CD4-positive, alpha-beta T cell (primary cell): Measurements from ENCODE around the gene VIPR2. TPM values are rescaled to one million over a fixed set of nuclear protein-coding genes. Genes with fewer than 3 reads are reported as not detected.

ENCODE experiments used
- ATAC-seq: fragments of 200-7000 bp; cut with Tn5 transposase; one replicate; pipeline ENCODE4 v1.10.0; 2022; ENCODE audit warnings: mild to moderate bottlenecking; ENCODE audit not compliant: poor library complexity
- CTCF ChIA-PET: fragments of 350-600 bp; sonication (Branson Sonifier 250); formaldehyde crosslinking; loops from one replicate; lab custom pipeline; 2021; ENCODE audit warnings: antibody characterized with exemption, inconsistent platforms; lab: Charles Lee
- POLR2A ChIA-PET: fragments of 350-600 bp; sonication (Branson Sonifier 250); formaldehyde crosslinking; loops from one replicate; lab custom pipeline; 2021; ENCODE audit warnings: antibody characterized with exemption, inconsistent platforms; lab: Charles Lee
- DNase-seq, 14 experiments: peaks; one replicate each; pipeline ENCODE4 v3.0.0-alpha.2; 2013 to 2020; ENCODE audit warnings: mixed read lengths in 2 of 14
- H3K27ac ChIP-seq, 2 donors: one replicate each; pipeline versions ENCODE4 v1.5.1 to v1.7.0; 2013; ENCODE audit warnings: low read length in 2 of 2, low read depth in 1 of 2, mild to moderate bottlenecking in 1 of 2
- H3K27me3 ChIP-seq, 2 experiments: 1 replicate in 1 of 2; 2 replicates in 1 of 2; pipeline versions ENCODE4 v1.6.1 to v1.7.0; 2013; ENCODE audit warnings: low read length in 2 of 2, control low read depth in 1 of 2, mild to moderate bottlenecking in 1 of 2, moderate library complexity in 1 of 2; ENCODE audit not compliant: insufficient read depth in 2 of 2, control insufficient read depth in 1 of 2
- H3K36me3 ChIP-seq: one replicate; pipeline ENCODE4 v1.6.1; 2013; ENCODE audit warnings: low read length, control low read depth; ENCODE audit not compliant: insufficient read depth
- H3K4me1 ChIP-seq: one replicate; pipeline ENCODE4 v1.6.1; 2013; ENCODE audit warnings: low read length, control low read depth; ENCODE audit not compliant: insufficient read depth
- H3K4me3 ChIP-seq: one replicate; pipeline ENCODE4 v1.5.1; 2013; ENCODE audit warnings: mild to moderate bottlenecking, low read length, moderate library complexity
- H3K9me3 ChIP-seq, 2 experiments: 1 replicate in 1 of 2; 2 replicates in 1 of 2; pipeline versions ENCODE4 v1.6.1 to v1.7.0; 2013; ENCODE audit warnings: low read length in 2 of 2, mild to moderate bottlenecking in 2 of 2, control low read depth in 1 of 2, moderate library complexity in 1 of 2; ENCODE audit not compliant: control insufficient read depth in 1 of 2, insufficient read depth in 1 of 2
- H3K27ac Mint-ChIP-seq: one replicate; pipeline ENCODE4 v1.8.0; 2020; ENCODE audit warnings: mixed read lengths
- H3K27me3 Mint-ChIP-seq: one replicate; pipeline ENCODE4 v1.8.0; 2021; ENCODE audit warnings: mixed read lengths
- H3K36me3 Mint-ChIP-seq: one replicate; pipeline ENCODE4 v1.8.0; 2021; ENCODE audit warnings: low read depth, mixed read lengths
- H3K4me1 Mint-ChIP-seq: one replicate; pipeline ENCODE4 v1.8.0; 2021; ENCODE audit warnings: low read depth, mixed read lengths
- H3K4me3 Mint-ChIP-seq: one replicate; pipeline ENCODE4 v1.8.0; 2020; ENCODE audit warnings: mild to moderate bottlenecking, mixed read lengths
- H3K9me3 Mint-ChIP-seq: one replicate; pipeline ENCODE4 v1.8.0; 2020; ENCODE audit warnings: mixed read lengths
- intact Hi-C, 2 experiments: fragments of 100-400 bp; cut with DNase I in 1 of 2; cut with micrococcal nuclease in 1 of 2; formaldehyde crosslinking; loops; one replicate each; pipeline versions ENCODE4 v1.15.1 to v1.9.0; 2023 to 2025; cut with DNase I, micrococcal nuclease
- total RNA-seq, 174 experiments: library from RNA in 2 of 174; stranded (reverse) in 2 of 174; gene quantifications; one replicate each; pipeline ENCODE4 v1.2.3 and lab custom pipeline; 2021 to 2026
- TF ChIP-seq, protein P1 (sequence below): fragments of 200-600 bp; IDR thresholded peaks from one replicate; pipeline ENCODE4 v1.8.0; 2022; ENCODE audit warnings: antibody characterized with exemption, mild to moderate bottlenecking

The VIPR2 gene
- total RNA-seq, 2 experiments from 2014 or later, result 0.59 to 0.80 TPM

DNA sequence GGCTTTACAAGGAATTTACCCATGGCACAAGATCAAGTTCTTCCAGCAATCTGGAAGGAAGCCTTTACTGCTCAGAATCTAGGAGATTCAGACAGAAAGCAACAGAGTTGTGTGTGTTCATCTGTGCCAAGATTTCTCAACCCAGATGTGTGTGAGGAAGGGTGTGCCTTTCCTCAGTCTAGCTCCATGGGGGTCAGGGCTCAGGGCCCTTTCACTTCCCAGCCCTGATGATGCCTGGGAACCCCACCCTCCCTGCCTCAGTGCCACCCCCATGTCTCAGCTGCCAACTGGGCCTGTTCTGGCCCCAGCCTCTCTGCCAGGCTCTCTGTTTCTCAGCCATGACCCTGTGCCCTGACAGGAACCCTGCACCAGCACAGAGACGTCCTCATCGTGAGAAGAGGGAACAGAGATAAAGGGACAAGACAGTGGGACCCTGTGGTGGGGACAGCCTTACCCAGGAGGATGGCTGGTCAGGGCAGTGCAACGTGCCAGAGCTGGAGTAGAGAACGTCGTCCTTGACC lies 102.0 kb downstream of the VIPR2 start:
- peaks cover 0 to 2% of the 10 kb centered on the region in 2 experiments for H3K27me3 ChIP-seq
- no peak for ATAC-seq
- no peaks in the 10 kb centered on the region for H3K36me3 Mint-ChIP-seq
- intact Hi-C loops, result no loop called here
- no peak for DNase-seq
- H3K36me3 ChIP-seq, result no peaks in the 10 kb centered on the region
- TF ChIP-seq, protein P1, sequence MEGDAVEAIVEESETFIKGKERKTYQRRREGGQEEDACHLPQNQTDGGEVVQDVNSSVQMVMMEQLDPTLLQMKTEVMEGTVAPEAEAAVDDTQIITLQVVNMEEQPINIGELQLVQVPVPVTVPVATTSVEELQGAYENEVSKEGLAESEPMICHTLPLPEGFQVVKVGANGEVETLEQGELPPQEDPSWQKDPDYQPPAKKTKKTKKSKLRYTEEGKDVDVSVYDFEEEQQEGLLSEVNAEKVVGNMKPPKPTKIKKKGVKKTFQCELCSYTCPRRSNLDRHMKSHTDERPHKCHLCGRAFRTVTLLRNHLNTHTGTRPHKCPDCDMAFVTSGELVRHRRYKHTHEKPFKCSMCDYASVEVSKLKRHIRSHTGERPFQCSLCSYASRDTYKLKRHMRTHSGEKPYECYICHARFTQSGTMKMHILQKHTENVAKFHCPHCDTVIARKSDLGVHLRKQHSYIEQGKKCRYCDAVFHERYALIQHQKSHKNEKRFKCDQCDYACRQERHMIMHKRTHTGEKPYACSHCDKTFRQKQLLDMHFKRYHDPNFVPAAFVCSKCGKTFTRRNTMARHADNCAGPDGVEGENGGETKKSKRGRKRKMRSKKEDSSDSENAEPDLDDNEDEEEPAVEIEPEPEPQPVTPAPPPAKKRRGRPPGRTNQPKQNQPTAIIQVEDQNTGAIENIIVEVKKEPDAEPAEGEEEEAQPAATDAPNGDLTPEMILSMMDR, result no peak
- H3K4me1 ChIP-seq, result no peaks in the 10 kb centered on the region
- H3K9me3 ChIP-seq, result no peaks in the 10 kb centered on the region
- no peak overlapping the region for H3K27ac Mint-ChIP-seq
- H3K27me3 Mint-ChIP-seq, result no peaks in the 10 kb centered on the region
- no peak overlapping the region for H3K27ac ChIP-seq
- no peaks in the 10 kb centered on the region for H3K4me1 Mint-ChIP-seq
- POLR2A ChIA-PET, result no interaction called here
- CTCF ChIA-PET, result no interaction called here
- H3K9me3 Mint-ChIP-seq, result no peaks in the 10 kb centered on the region
- no peak overlapping the region for H3K4me3 Mint-ChIP-seq
- no peak overlapping the region for H3K4me3 ChIP-seq

DNA sequence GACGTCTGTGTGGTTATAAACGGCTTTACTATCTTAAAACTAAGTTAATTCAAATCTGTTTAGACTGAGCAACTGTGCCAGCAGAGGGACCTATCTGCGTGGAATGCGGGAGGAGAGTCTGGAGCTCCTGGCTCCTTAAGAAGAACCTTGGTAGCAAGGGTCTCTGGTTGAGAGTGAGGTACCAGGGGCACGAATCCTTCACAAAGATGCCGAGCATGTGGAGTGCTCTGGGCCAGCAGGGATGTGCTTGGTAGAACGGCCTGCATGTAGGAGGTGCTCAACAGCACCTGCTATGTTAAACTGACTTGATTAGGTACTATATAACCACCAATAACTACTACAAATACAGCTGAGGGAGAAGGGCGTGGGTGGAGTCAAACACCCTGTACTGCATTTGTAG lies 102.6 kb downstream of the VIPR2 start:
- intact Hi-C loops, result no loop called here
- no peak overlapping the region for H3K27ac Mint-ChIP-seq
- no peaks in the 10 kb centered on the region for H3K9me3 Mint-ChIP-seq
- H3K36me3 Mint-ChIP-seq, result no peaks in the 10 kb centered on the region
- no peak overlapping the region for H3K4me3 ChIP-seq
- H3K9me3 ChIP-seq, result no peaks in the 10 kb centered on the region
- POLR2A ChIA-PET, result no interaction called here
- H3K4me3 Mint-ChIP-seq, result no peak overlapping the region
- H3K4me1 Mint-ChIP-seq, result no peaks in the 10 kb centered on the region
- peaks cover 0 to 2% of the 10 kb centered on the region in 2 experiments for H3K27me3 ChIP-seq
- no peaks in the 10 kb centered on the region for H3K36me3 ChIP-seq
- no peak for ATAC-seq
- TF ChIP-seq, protein P1, result no peak
- no peak for DNase-seq
- CTCF ChIA-PET, result no interaction called here
- no peaks in the 10 kb centered on the region for H3K27me3 Mint-ChIP-seq
- no peaks in the 10 kb centered on the region for H3K4me1 ChIP-seq
- no peak overlapping the region for H3K27ac ChIP-seq

GRCh38 chr7:159040912-159041711 lies 103.6 kb downstream of the VIPR2 start:
- Histone ChIP-seq H3K4me1 (no peaks in the 10 kb centered on the region), H3K9me3 (no peaks in the 10 kb centered on the region), H3K4me3 (no peak overlapping the region), H3K36me3 (no peaks in the 10 kb centered on the region), H3K27me3 (peaks cover 0 to 2% of the 10 kb centered on the region in 2 experiments), H3K27ac (no peak overlapping the region)
- Mint-ChIP-seq H3K9me3 (no peaks in the 10 kb centered on the region), H3K4me3 (no peak overlapping the region), H3K27me3 (no peaks in the 10 kb centered on the region), H3K36me3 (no peaks in the 10 kb centered on the region), H3K27ac (no peak overlapping the region), H3K4me1 (no peaks in the 10 kb centered on the region)
- intact Hi-C loops, result no loop called here
- ChIA-PET CTCF (no interaction called here), POLR2A (no interaction called here)
- DNase-seq (no peak), ATAC-seq (no peak)
- TF ChIP-seq, protein P1, result no peak
